HG02981 (cell line): ENCODE results near the gene ST3GAL6.

Experiments
- ATAC-seq: cut with Tn5 transposase; IDR thresholded peaks from one replicate; pipeline ENCODE4 v1.9.1; 2021; ENCODE audit warnings: mild to moderate bottlenecking, moderate library complexity; ENCODE audit not compliant: unreplicated experiment

The ST3GAL6 gene

DNA sequence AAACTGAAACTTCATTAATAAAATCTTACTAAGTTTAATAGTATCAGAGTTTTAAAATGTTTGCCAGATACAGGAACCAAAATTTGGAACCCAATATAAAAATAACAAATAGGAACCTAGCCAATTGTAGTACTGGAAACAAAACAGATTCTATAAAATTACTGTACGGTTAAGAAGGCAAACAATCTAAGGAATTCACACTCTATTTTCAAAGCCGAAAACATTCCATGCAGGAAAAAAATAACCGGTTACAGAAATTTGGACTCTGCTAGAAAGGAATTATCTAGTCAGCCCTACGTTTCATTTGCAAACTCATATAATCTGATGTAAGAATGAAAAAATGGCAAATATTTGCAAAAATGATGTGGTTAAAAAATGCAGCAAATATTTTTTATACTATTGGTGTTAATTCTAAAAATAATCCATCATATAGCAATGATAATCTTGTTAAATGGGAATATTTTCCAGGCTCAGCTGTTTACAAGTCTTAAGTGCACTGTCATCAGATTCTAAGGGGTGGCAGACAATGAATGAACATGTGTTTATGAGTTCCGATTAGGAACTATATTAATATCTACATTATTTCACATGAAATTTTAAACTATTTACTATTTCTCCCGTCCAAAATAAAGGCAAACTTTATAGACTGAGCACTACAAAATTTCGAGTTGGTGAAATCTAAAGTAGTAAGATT, 80.3 kb downstream of the ST3GAL6 start:
- no peak for ATAC-seq
